Measurements from ENCODE around the gene OR10K1. TPM values are rescaled to one million over a fixed set of nuclear protein-coding genes. Genes with fewer than 3 reads are reported as not detected.

Gene OR10K1
- total RNA-seq, result not detected in 2 replicates

GRCh38 chr1:158461534-158461933 is at the start of gene OR10K1:
Gene OR10K1, plus strand, starts transcription at chr1:158461834. Its CDS starts 3,728 bp downstream, at chr1:158465562.

GRCh38 chr1:158426137-158426536 is 35.5 kb upstream of the OR10K1 start, which contains the start of gene OR10K2:
Gene OR10K2, minus strand, starts transcription at chr1:158426237. Its CDS starts 5,371 bp downstream, at chr1:158420866.

GRCh38 chr1:158471920-158472319 is 10.3 kb downstream of the OR10K1 start, which contains the start of gene OR10R2:
Gene OR10R2, plus strand, starts transcription at chr1:158472220. Its CDS starts 106 bp downstream, at chr1:158472326.

Other genes with a start within 250 kb of the OR10K1 start
- gene CD1A, start 207.4 kb upstream of the OR10K1 start, total RNA-seq, result not detected in 2 replicates
- not detected in 2 replicates for gene CD1C, start 171.9 kb upstream of the OR10K1 start, total RNA-seq
- not detected in 2 replicates for gene CD1B, start 130.3 kb upstream of the OR10K1 start, total RNA-seq
- not detected in 2 replicates for gene CD1E, start 107.9 kb upstream of the OR10K1 start, total RNA-seq
- gene OR10T2, start 62.4 kb upstream of the OR10K1 start, total RNA-seq, result not detected in 2 replicates
- gene OR10K2, start 35.6 kb upstream of the OR10K1 start, total RNA-seq, result not detected in 2 replicates
- gene OR10R2, start 10.4 kb downstream of the OR10K1 start, total RNA-seq, result not detected in 2 replicates
- gene OR6Y1, start 92.6 kb downstream of the OR10K1 start, total RNA-seq, result not detected in 2 replicates
- gene OR6P1, start 108.7 kb downstream of the OR10K1 start, total RNA-seq, result not detected in 2 replicates
- not detected in 2 replicates for gene OR10X1, start 118.1 kb downstream of the OR10K1 start, total RNA-seq
- gene OR10Z1, start 143.4 kb downstream of the OR10K1 start, total RNA-seq, result not detected in 2 replicates
- 0.52 TPM in 1 of 2 replicates, not detected in the other for gene SPTA1, start 224.9 kb downstream of the OR10K1 start, total RNA-seq
- not detected in 2 replicates for gene OR6K2, start 238.8 kb downstream of the OR10K1 start, total RNA-seq

Measured in bronchial smooth muscle cell (primary cell).